Parathyroid adenoma (tissue), 2 donors: ENCODE measurements around the gene MCM8.

Source experiments
- H2AFZ ChIP-seq: fragments of 300-600 bp; sonication (generic); one replicate; pipeline ENCODE4 v1.7.0; 2017; ENCODE audit warnings: antibody characterized with exemption, mild to moderate bottlenecking
- H3K27ac ChIP-seq: fragments of 300-600 bp; sonication (generic); one replicate; pipeline ENCODE4 v1.7.0; 2017
- H3K27me3 ChIP-seq: fragments of 300-600 bp; sonication (generic); one replicate; pipeline ENCODE4 v1.7.0; 2017; ENCODE audit warnings: low read length; ENCODE audit not compliant: control insufficient read depth, insufficient read depth
- H3K36me3 ChIP-seq: fragments of 300-600 bp; sonication (generic); one replicate; pipeline ENCODE4 v1.7.0; 2017; ENCODE audit warnings: low read length; ENCODE audit not compliant: control insufficient read depth, insufficient read depth
- H3K4me1 ChIP-seq: fragments of 300-600 bp; sonication (generic); one replicate; pipeline ENCODE4 v1.7.0; 2017; ENCODE audit warnings: control low read depth
- H3K4me2 ChIP-seq: fragments of 300-600 bp; sonication (generic); one replicate; pipeline ENCODE4 v1.7.0; 2017; ENCODE audit warnings: low read length
- H3K4me3 ChIP-seq: fragments of 300-600 bp; sonication (generic); one replicate; pipeline ENCODE4 v1.7.0; 2017; ENCODE audit warnings: low read depth, low read length
- H3K79me2 ChIP-seq: fragments of 300-600 bp; sonication (generic); one replicate; pipeline ENCODE4 v1.7.0; 2017; ENCODE audit warnings: control low read depth
- H3K9ac ChIP-seq: fragments of 300-600 bp; sonication (generic); one replicate; pipeline ENCODE4 v1.7.0; 2017; ENCODE audit warnings: mild to moderate bottlenecking
- H3K9me3 ChIP-seq: fragments of 300-600 bp; sonication (generic); one replicate; pipeline ENCODE4 v1.7.0; 2017; ENCODE audit warnings: low read length; ENCODE audit not compliant: control insufficient read depth
- CTCF ChIP-seq: fragments of 300-600 bp; sonication (generic); IDR thresholded peaks from one replicate; pipeline ENCODE4 v1.7.0; 2017; ENCODE audit warnings: antibody characterized with exemption, mild to moderate bottlenecking
- donor health status: primary hyperparathyroidism.

MCM8 gene

GRCh38 chr20:5968462-5968861 is 18.0 kb downstream of the MCM8 start:
- Histone ChIP-seq H3K9me3 (no peaks in the 10 kb centered on the region), H3K79me2 (no peaks in the 10 kb centered on the region), H3K27me3 (no peaks in the 10 kb centered on the region), H3K27ac (no peak overlapping the region), H2AFZ (no peak overlapping the region), H3K9ac (no peak overlapping the region), H3K4me3 (no peak overlapping the region), H3K36me3 (no peaks in the 10 kb centered on the region), H3K4me1 (no peaks in the 10 kb centered on the region), H3K4me2 (no peak overlapping the region)
- no peak for TF ChIP-seq CTCF

- Histone ChIP-seq H3K4me1 (no peaks in the 10 kb centered on the region), H3K9me3 (no peaks in the 10 kb centered on the region), H3K79me2 (no peaks in the 10 kb centered on the region), H3K27me3 (no peaks in the 10 kb centered on the region), H3K36me3 (no peaks in the 10 kb centered on the region), H3K9ac (no peak overlapping the region), H2AFZ (no peak overlapping the region), H3K4me2 (no peak overlapping the region), H3K4me3 (no peak overlapping the region), H3K27ac (no peak overlapping the region)
- no peak for TF ChIP-seq CTCF
Observed at GRCh38 chr20:5969348-5969935, 19.0 kb downstream of the MCM8 start.

GRCh38 chr20:5969940-5970339 is 19.5 kb downstream of the MCM8 start:
- H3K4me2 ChIP-seq = no peak overlapping the region
- no peak for TF ChIP-seq CTCF
- H3K27me3 ChIP-seq = no peaks in the 10 kb centered on the region
- no peaks in the 10 kb centered on the region for H3K9me3 ChIP-seq
- H3K4me3 ChIP-seq = no peak overlapping the region
- no peak overlapping the region for H2AFZ ChIP-seq
- no peaks in the 10 kb centered on the region for H3K79me2 ChIP-seq
- H3K4me1 ChIP-seq = no peaks in the 10 kb centered on the region
- H3K36me3 ChIP-seq = no peaks in the 10 kb centered on the region
- H3K27ac ChIP-seq = no peak overlapping the region
- no peak overlapping the region for H3K9ac ChIP-seq

- Histone ChIP-seq H3K4me3 (no peak overlapping the region), H3K9ac (no peak overlapping the region), H3K9me3 (no peaks in the 10 kb centered on the region), H3K36me3 (no peaks in the 10 kb centered on the region), H3K27ac (no peak overlapping the region), H2AFZ (no peak overlapping the region), H3K79me2 (no peaks in the 10 kb centered on the region), H3K4me1 (no peaks in the 10 kb centered on the region), H3K4me2 (no peak overlapping the region), H3K27me3 (no peaks in the 10 kb centered on the region)
- TF ChIP-seq CTCF = no peak
Observed at GRCh38 chr20:5970381-5970780, 19.9 kb downstream of the MCM8 start.

GRCh38 chr20:5971203-5971602 is 20.8 kb downstream of the MCM8 start:
- Histone ChIP-seq H3K9me3 (no peaks in the 10 kb centered on the region), H3K36me3 (no peaks in the 10 kb centered on the region), H3K27ac (no peak overlapping the region), H3K4me1 (no peaks in the 10 kb centered on the region), H2AFZ (no peak overlapping the region), H3K4me3 (no peak overlapping the region), H3K4me2 (no peak overlapping the region), H3K79me2 (no peaks in the 10 kb centered on the region), H3K27me3 (no peaks in the 10 kb centered on the region), H3K9ac (no peak overlapping the region)
- no peak for TF ChIP-seq CTCF
